Dermis microvascular lymphatic vessel endothelial cell (primary cell): ENCODE data around the gene CSTB. TPM values are rescaled to one million over a fixed set of nuclear protein-coding genes. Genes with fewer than 3 reads are reported as not detected.
A peak's percentile ranks its signal among the peaks of the same experiment; 100 is the strongest.

Source experiments
- DNase-seq, 2 donors: peaks; one replicate each; pipeline versions ENCODE4 v3.0.0 to v3.0.0-alpha.2; 2010; ENCODE audit warnings: low read depth in 2 of 2
- total RNA-seq: library from RNA; depleted of rRNA; stranded (reverse); fragments of >200 nt; gene quantifications from 2 replicates; pipeline ENCODE4 v1.2.1, GENCODE V29; 2014

The CSTB gene
- total RNA-seq, 1 donor from 2014 or later = 15.4 TPM

GRCh38 chr21:43810505-43811261 is 34.6 kb upstream of the CSTB start:
- DNase-seq = peak; percentile 38 to 64

- DNase-seq = no peak
These were observed 33.9 kb upstream of the CSTB start for GRCh38 chr21:43809853-43810504.

- no peak for DNase-seq
These were observed 33.3 kb upstream of the CSTB start for GRCh38 chr21:43809346-43809799.

GRCh38 chr21:43808832-43809251 is 32.7 kb upstream of the CSTB start:
- DNase-seq = no peak

- DNase-seq = no peak
These were observed 32.3 kb upstream of the CSTB start for GRCh38 chr21:43808367-43808766.

GRCh38 chr21:43806017-43806710 is 30.1 kb upstream of the CSTB start:
- no peak for DNase-seq

GRCh38 chr21:43805275-43805800 is 29.2 kb upstream of the CSTB start:
- no peak for DNase-seq

GRCh38 chr21:43803558-43804300 is 27.6 kb upstream of the CSTB start:
- DNase-seq = no peak

GRCh38 chr21:43802713-43803313 is 26.7 kb upstream of the CSTB start:
- DNase-seq = no peak

- DNase-seq = no peak
These were observed 25.1 kb upstream of the CSTB start for GRCh38 chr21:43801006-43801783.

GRCh38 chr21:43800566-43800965 is 24.5 kb upstream of the CSTB start:
- no peak for DNase-seq

GRCh38 chr21:43800124-43800523 is 24.0 kb upstream of the CSTB start:
- no peak for DNase-seq

GRCh38 chr21:43799301-43799840 is 23.3 kb upstream of the CSTB start:
- no peak for DNase-seq

GRCh38 chr21:43797925-43798715 is 22.0 kb upstream of the CSTB start:
- DNase-seq = no peak

- no peak for DNase-seq
These were observed 21.3 kb upstream of the CSTB start for GRCh38 chr21:43797415-43797814.

GRCh38 chr21:43794857-43795256 is 18.7 kb upstream of the CSTB start:
- no peak for DNase-seq

- no peak for DNase-seq
These were observed 18.2 kb upstream of the CSTB start for GRCh38 chr21:43794311-43794710.

- no peak for DNase-seq
These were observed 17.1 kb upstream of the CSTB start for GRCh38 chr21:43793243-43793642.

GRCh38 chr21:43792406-43792805 is 16.3 kb upstream of the CSTB start:
- DNase-seq = no peak
